Measurements from ENCODE around the gene PRICKLE4. TPM values are rescaled to one million over a fixed set of nuclear protein-coding genes. Genes with fewer than 3 reads are reported as not detected.

The PRICKLE4 gene, protein sequence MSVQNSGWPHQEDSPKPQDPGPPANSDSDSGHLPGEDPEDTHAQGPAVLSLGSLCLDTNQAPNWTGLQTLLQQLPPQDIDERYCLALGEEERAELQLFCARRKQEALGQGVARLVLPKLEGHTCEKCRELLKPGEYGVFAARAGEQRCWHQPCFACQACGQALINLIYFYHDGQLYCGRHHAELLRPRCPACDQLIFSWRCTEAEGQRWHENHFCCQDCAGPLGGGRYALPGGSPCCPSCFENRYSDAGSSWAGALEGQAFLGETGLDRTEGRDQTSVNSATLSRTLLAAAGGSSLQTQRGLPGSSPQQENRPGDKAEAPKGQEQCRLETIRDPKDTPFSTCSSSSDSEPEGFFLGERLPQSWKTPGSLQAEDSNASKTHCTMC
- not detected for total RNA-seq

DNA sequence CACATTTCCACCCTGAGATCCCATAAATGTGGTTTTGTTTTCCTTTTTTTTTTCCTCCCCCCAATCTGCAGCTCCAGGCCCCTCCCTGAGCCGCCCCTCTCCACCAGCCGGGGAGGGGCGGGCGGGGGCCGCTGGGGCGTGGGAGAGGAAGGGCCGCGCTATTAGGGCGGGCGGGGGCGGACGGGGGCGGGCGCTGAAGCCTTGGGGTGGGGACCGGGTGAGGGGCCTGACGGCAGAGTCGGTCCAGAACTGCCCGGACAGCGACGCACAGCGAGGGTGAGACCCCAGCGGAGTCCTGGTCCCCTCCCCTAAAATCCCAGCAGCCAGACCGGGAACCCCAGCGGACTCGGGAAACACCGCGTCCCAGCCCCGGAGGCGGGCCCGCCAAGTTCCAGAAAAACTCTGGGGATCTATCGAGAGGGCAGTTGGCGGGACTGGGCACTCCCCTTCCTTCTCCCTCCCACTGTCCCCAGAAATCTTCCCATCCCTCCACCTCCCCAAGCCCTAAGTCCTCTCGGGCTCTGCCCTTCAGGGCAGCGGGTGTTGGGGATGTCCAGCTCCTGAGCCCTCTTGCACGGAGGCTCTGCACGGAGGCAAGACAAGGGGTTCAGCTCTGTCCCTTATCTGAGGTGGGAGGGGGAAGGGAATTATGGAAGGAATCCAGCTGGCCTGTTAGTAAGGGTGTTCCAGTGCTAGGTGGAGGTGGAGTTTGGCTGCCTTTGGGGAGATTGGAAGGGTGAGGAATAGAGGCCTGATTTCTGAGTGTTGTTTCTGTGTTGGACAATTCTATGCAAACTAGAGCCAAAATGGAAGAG is at the start of gene PRICKLE4:
PRICKLE4 (plus strand) TSS at position 232 of the 815 bp plus-strand sequence. CDS start 2,692 bp downstream, outside the sequence.
- Mint-ChIP-seq H3K4me1 (peaks cover 25% of the 10 kb centered on the region), H3K27me3 (peaks cover 15% of the 10 kb centered on the region), H3K27ac (peak within 1 kb of the TSS; percentile 6), H3K9me3 (no peaks in the 10 kb centered on the region), H3K4me3 (peak within 1 kb of the TSS; percentile 85), H3K36me3 (ENCODE audit: low read depth) (no peaks in the 10 kb centered on the region)
- ChIA-PET CTCF (interaction anchor here (0.6 to 13.2 kb wide), 6 partner anchors 16 to 287 kb away, joined by 3 to 266 read pairs (median 3); partner anchors contain the start of genes BYSL, MED20 and TAF8), POLR2A (interaction anchor here (1.3 kb wide), 1 partner anchor 162 kb away, joined by 3 read pairs; no protein-coding TSS in a partner anchor)
- DNase-seq = no peak

DNA sequence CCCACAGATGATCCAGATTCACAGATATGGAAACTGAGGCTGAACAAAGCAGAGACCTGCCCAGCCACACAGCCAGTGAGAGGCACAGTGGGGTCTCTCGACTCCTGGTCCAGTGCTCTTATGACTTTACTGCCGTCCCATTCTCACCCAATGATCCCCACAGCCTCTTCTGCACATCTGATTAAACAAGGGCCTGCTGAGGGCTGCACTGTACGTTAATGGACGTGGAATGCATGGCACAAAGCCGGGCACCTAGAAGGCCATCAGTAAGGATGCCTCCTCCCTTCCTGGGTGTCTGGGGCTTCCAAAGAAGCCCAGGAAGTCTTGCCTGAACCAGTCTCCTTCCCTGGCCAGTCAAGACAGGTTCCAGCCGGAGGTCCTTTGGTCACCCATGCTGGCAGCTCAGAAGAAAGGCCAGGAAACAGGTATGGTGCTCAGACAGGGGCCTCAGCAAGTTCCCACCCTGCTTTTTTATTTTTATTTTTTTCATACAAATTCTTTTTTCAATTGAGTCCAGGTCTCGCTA is 49.0 kb upstream of the PRICKLE4 start:
- no peaks in the 10 kb centered on the region for H3K27me3 Mint-ChIP-seq
- H3K9me3 Mint-ChIP-seq = no peaks in the 10 kb centered on the region
- ChIA-PET POLR2A (interaction anchor here (1.0 to 3.4 kb wide), 2 partner anchors 55 to 319 kb away, joined by 3 to 21 read pairs; partner anchors contain the start of genes TAF8 and TOMM6), CTCF (interaction anchor here (0.9 kb wide), 1 partner anchor 25 kb away, joined by 3 read pairs; no protein-coding TSS in a partner anchor)
- H3K4me1 Mint-ChIP-seq = peaks cover 46% of the 10 kb centered on the region
- no peak overlapping the region for H3K27ac Mint-ChIP-seq
- H3K4me3 Mint-ChIP-seq = no peak overlapping the region
- DNase-seq = no peak
- no peaks in the 10 kb centered on the region for H3K36me3 Mint-ChIP-seq (ENCODE audit: low read depth)

DNA sequence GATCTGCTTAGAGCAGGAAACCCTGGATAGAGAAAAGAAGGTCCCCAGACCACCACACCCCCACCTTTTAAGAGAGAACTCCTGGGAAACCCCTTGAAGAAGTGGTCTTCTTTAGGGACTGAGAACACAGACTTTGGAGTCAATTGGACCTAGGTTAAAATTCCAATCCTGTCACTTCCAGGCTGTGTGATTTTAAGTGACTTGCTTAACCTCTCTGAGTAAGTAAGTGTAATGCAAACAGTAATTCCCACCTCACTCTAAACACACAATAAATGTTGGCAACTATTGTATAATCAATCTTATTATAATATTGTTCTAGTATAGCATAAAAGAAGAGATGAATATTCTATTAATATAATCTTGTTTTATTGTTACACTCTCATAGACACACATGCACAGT is 48.4 kb upstream of the PRICKLE4 start:
- no peaks in the 10 kb centered on the region for H3K9me3 Mint-ChIP-seq
- DNase-seq = no peak
- H3K36me3 Mint-ChIP-seq (ENCODE audit: low read depth) = no peaks in the 10 kb centered on the region
- POLR2A ChIA-PET = interaction anchor here (1.0 to 3.7 kb wide), 3 partner anchors 25 to 318 kb away, joined by 3 to 35 read pairs (median 21); partner anchors contain the start of genes TAF8 and TOMM6
- H3K4me1 Mint-ChIP-seq = peaks cover 41% of the 10 kb centered on the region
- peak overlapping the region; percentile 81 for H3K4me3 Mint-ChIP-seq
- peak overlapping the region; percentile 64 for H3K27ac Mint-ChIP-seq
- peaks cover 2% of the 10 kb centered on the region for H3K27me3 Mint-ChIP-seq
- CTCF ChIA-PET = interaction anchor here (0.9 to 2.8 kb wide), 2 partner anchors 24 to 26 kb away, joined by 3 to 9 read pairs; no protein-coding TSS in a partner anchor

DNA sequence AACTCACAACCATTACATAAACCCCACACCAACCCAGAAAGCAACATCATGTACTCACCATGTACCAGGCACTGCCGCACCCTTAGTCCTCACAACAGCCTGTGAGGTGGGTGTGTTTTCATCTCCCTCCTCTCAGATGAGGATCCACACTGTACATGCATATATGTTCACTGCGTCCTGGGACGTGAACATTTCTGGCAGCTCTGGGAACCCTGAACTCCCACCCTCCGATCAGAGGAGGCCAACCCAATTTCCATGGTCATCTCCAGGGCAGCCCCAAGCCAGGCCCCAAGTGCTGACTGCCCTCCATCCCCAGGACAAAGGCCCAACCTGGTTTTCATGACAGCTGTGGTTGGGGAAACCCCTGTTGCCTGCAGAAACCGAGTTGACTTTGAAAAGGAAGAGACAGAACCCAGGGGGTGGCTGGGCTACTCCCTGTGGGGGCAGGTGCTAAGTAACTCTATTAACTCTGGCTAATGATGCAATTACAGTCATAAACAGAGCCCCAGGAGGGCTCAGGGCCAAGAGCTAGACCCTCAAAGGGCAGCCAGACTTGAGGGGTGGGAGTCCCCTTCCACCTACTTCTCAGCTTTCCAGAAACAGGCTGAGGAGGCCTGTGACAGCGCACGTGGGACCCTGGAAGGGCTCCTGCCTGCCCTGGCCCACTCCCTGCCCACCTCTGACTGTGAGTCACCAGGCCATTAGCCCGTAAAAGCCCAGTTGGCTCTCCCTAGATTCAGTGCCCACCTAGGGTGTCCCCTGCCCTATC is 47.8 kb upstream of the PRICKLE4 start:
- peaks cover 40% of the 10 kb centered on the region for H3K4me1 Mint-ChIP-seq
- H3K4me3 Mint-ChIP-seq = peak overlapping the region; percentile 81
- no peaks in the 10 kb centered on the region for H3K9me3 Mint-ChIP-seq
- H3K27ac Mint-ChIP-seq = peak overlapping the region; percentile 84
- POLR2A ChIA-PET = interaction anchor here (0.9 to 3.7 kb wide), 8 partner anchors 16 to 318 kb away, joined by 3 to 35 read pairs (median 5); partner anchors contain the start of genes BYSL, MED20, TAF8 and TOMM6
- H3K36me3 Mint-ChIP-seq (ENCODE audit: low read depth) = no peaks in the 10 kb centered on the region
- DNase-seq = peak; percentile 60
- peaks cover 2% of the 10 kb centered on the region for H3K27me3 Mint-ChIP-seq
- CTCF ChIA-PET = interaction anchor here (0.9 to 2.8 kb wide), 6 partner anchors 9 to 311 kb away, joined by 3 to 12 read pairs (median 6); no protein-coding TSS in a partner anchor

DNA sequence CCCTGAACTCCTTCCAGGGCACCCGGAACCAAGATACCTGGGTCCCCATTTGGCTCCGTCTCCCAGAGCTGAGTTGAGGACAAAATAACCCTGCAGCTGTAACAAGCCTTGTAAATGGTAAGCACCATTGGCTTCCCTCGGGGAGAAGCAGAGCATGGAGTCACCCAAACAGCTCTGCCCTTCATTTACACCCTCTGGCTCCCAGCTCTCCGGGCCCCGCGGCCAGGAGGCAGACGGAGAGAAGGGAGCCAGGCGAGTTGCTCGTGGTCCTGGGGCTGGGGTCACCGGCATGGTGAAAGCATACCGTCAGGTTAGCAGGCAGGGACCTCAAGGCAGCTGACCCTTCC is 47.2 kb upstream of the PRICKLE4 start:
- DNase-seq = no peak
- peak overlapping the region; percentile 84 for H3K27ac Mint-ChIP-seq

DNA sequence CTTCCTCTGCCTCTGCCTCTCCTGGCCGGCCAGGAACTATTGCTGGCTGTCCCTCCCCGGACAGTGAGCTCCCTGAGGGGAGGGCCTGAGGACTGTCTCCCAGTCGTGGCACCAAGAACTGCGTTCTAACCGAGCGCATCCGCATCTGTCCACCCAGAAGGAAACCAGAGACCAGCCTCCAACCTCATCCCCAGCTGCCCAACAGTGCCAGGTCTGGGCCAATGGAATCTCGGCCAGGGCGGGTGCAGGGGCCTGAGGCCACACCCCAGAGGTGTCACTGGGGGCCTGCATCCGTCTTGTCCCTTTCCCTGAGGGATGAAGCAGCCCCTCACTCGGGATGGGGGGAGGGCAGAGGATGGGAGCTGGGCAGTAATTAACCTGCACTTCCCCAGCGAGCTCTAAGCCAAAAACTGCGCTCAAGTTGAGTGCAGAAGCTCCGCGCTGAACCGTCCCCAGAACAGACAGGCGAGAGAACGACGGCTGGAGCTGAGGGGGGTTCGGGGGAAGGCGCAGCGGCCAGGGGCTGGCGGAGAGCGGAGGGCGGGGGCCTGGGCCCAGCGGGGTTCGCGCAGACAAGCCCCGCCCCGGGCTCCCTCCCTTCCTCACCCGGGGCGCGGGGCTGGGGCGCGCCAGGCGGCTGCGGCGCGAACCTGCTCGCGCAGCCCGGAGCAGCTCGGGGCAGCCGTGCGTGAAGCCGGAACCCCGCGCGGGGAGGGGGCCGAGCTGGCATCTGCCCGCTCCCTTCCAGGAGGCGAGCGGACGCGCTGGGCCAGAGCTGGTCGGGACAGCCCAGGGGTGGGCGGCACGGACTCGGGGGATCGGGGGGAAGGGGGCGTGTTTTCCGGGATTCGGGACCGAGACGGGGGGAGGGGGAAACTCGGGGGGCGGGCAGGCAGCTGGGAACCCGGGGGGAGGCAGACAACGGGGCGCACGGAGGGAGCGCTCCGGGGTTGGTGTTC is 46.6 kb upstream of the PRICKLE4 start:
- Mint-ChIP-seq H3K4me1 (peaks cover 38% of the 10 kb centered on the region), H3K9me3 (no peaks in the 10 kb centered on the region), H3K4me3 (peak overlapping the region; percentile 81), H3K36me3 (ENCODE audit: low read depth) (no peaks in the 10 kb centered on the region), H3K27ac (peak overlapping the region; percentile 84), H3K27me3 (peaks cover 2% of the 10 kb centered on the region)
- ChIA-PET POLR2A (interaction anchor here (0.9 to 3.7 kb wide), 11 partner anchors 17 to 316 kb away, joined by 3 to 35 read pairs (median 5); partner anchors contain the start of genes BYSL, MED20, TAF8 and TOMM6), CTCF (interaction anchor here (0.8 to 2.8 kb wide), 17 partner anchors 10 to 430 kb away, joined by 3 to 12 read pairs (median 4); partner anchors contain the start of genes FRS3 and TOMM6)
- DNase-seq = peak; percentile 73

More for the DNA sequence above, 47.2 kb upstream of the PRICKLE4 start:
- ChIA-PET POLR2A (interaction anchor here (0.9 to 3.7 kb wide), 9 partner anchors 17 to 317 kb away, joined by 3 to 35 read pairs (median 5); partner anchors contain the start of genes BYSL, MED20, TAF8 and TOMM6), CTCF (interaction anchor here (0.8 to 2.8 kb wide), 10 partner anchors 10 to 311 kb away, joined by 3 to 12 read pairs (median 6); partner anchors contain the start of gene TOMM6)
- Mint-ChIP-seq H3K4me1 (peaks cover 40% of the 10 kb centered on the region), H3K4me3 (peak overlapping the region; percentile 81), H3K36me3 (ENCODE audit: low read depth) (no peaks in the 10 kb centered on the region), H3K27me3 (peaks cover 2% of the 10 kb centered on the region), H3K9me3 (no peaks in the 10 kb centered on the region)

DNA sequence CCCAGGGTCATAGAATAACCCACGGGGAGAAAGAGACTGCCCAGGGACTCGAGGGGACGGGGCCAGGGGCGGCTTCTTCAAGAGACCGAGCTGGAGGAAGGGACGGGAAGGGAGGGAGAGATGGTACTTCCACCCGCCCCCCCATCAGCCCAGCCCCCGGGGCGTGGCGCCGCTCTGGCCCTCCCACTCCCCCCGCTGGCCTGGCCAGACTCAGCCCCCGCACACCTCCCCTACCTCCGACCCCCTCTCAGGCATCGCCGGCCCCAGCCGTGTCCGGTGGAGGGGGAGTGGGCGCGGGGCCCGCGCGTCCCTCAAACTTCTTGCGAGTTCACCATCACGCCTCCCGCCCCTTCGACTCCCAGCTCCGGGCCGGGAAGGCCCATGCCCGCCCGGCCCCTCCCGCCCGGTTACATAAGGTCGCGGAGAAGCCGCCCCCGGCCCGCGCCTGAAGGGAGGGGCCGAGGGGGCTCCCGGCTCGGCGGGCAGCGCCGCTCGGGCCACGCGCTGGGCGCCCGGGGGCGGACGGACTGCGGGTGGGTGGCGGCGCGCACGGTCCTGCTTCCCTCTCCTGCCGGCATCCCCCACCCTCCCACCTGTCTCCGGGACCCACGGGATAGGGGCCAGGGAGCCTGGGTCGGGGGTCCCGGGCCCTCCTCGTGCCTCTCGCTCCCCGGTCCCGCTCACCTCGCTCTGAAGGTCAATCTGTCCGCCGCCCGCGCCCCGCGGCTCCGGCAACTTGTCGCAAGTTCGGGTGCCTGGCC is 45.7 kb upstream of the PRICKLE4 start:
- Mint-ChIP-seq H3K4me3 (peak overlapping the region; percentile 79), H3K4me1 (peaks cover 38% of the 10 kb centered on the region), H3K27me3 (peaks cover 2% of the 10 kb centered on the region), H3K9me3 (no peaks in the 10 kb centered on the region), H3K36me3 (ENCODE audit: low read depth) (no peaks in the 10 kb centered on the region), H3K27ac (peak overlapping the region; percentile 47)
- peak; percentile 74 for DNase-seq
- POLR2A ChIA-PET = interaction anchor here (1.0 to 3.7 kb wide), 10 partner anchors 16 to 316 kb away, joined by 3 to 35 read pairs (median 5); partner anchors contain the start of genes BYSL, MED20, TAF8 and TOMM6
- CTCF ChIA-PET = interaction anchor here (0.9 to 2.8 kb wide), 11 partner anchors 19 to 430 kb away, joined by 3 to 12 read pairs (median 4); partner anchors contain the start of genes FRS3 and TOMM6

DNA sequence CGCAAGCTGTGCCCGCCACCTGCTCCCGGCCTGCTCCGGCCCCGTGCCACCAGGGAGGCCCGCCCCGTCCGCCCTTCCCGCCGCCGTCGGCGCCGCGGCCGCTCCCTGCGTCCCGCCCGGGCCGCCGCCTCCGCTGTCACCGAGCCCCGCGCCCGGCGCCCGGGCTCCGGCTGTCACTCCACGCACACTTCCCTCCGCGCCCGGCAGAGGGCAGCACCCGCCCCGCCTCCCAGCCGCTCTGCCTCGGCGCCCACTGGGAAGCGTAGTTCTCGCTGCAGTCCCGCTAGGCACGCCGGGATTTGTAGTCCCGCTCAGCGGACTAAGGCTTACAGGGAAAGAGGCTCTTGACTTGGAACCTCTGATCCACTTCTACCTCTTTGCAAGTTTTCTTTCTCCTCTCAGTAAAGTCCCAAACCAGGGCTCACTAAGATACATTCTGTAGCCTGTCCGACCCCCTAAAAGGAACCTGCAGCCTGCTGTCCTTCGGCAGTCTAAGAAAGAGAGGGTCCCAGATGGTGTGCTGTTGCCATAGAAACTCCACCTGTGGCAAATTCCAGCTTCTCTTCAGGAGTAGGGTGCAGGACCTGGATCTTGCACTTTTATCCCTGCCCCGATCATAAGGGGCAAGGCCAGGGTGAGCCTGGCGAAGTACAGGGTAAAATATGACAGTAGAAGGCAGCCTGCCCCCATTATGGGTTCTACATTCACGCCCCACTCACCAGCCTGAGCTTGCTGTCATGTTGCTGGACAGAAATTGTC is 45.0 kb upstream of the PRICKLE4 start, which contains the start of gene TFEB:
TFEB (minus strand) TSS at position 182 of the 759 bp plus-strand sequence. CDS start 44,395 bp downstream, outside the sequence.
- Mint-ChIP-seq H3K9me3 (no peaks in the 10 kb centered on the region), H3K27ac (peak within 1 kb of the TSS; percentile 64), H3K27me3 (peaks cover 2% of the 10 kb centered on the region), H3K36me3 (ENCODE audit: low read depth) (no peaks in the 10 kb centered on the region), H3K4me3 (peak within 1 kb of the TSS; percentile 79), H3K4me1 (peaks cover 31% of the 10 kb centered on the region)
- DNase-seq = peak; percentile 95
- POLR2A ChIA-PET = interaction anchor here (1.0 to 3.7 kb wide), 4 partner anchors 19 to 185 kb away, joined by 3 to 35 read pairs (median 12); partner anchors contain the start of genes BYSL and MED20
- CTCF ChIA-PET = interaction anchor here (1.4 to 2.4 kb wide), 6 partner anchors 44 to 369 kb away, joined by 4 to 12 read pairs (median 5); partner anchors contain the start of genes FRS3 and TOMM6

DNA sequence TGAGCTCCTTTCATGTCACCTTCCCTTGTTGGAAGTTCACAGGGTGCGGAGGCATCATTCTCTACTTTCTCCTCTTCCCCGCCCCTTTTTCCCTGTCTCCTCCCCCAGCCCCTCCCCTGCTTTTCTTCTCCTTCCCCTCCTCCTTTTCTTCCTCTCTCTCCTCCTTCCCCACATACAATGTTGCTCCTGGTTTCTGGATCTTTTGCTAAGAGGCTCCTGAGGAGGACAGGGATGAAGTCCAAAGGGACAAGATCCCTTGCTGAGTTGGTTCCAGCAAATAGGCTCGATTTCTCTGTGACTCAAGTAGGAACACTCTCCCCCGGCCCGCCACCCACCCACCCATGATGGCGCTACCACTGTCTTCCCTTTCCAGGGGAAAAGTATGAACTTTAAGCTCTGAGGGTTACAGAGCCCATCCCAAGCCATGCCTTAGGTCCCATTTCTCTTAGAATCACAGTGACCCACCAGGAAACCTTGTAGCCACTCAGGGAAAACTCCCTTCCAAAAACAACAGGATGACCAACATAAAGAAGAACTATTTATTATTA is 44.3 kb upstream of the PRICKLE4 start:
- H3K9me3 Mint-ChIP-seq = no peaks in the 10 kb centered on the region
- peaks cover 2% of the 10 kb centered on the region for H3K27me3 Mint-ChIP-seq
- H3K4me1 Mint-ChIP-seq = peaks cover 25% of the 10 kb centered on the region
- POLR2A ChIA-PET = no interaction called here
- CTCF ChIA-PET = interaction anchor here (1.8 to 2.1 kb wide), 2 partner anchors 51 to 368 kb away, joined by 4 to 6 read pairs; partner anchors contain the start of gene TOMM6
- no peak overlapping the region for H3K4me3 Mint-ChIP-seq
- H3K36me3 Mint-ChIP-seq (ENCODE audit: low read depth) = no peaks in the 10 kb centered on the region
- no peak for DNase-seq
- H3K27ac Mint-ChIP-seq = no peak overlapping the region
